Liver (tissue), 3 donors: ENCODE data around the gene PTPRQ.

Source experiments
- SP1 ChIP-seq: IDR thresholded peaks from 2 replicates; pipeline ENCODE4 v1.6.1; 2018; ENCODE audit warnings: antibody characterized with exemption, mild to moderate bottlenecking
- YY1 ChIP-seq: IDR thresholded peaks from 2 replicates; pipeline ENCODE4 v1.6.1; 2016; ENCODE audit warnings: antibody characterized with exemption, mild to moderate bottlenecking
- TF ChIP-seq, protein P1 (sequence below): fragments of 150-350 bp; IDR thresholded peaks from 2 replicates; pipeline ENCODE4 v1.5.1; 2017; ENCODE audit warnings: improper control_type of control experiment, low read depth, low read length; ENCODE audit not compliant: missing input control
- TF ChIP-seq, protein P2 (sequence below): IDR thresholded peaks from 2 replicates; pipeline ENCODE4 v1.6.1; 2016; ENCODE audit warnings: antibody characterized with exemption, mild to moderate bottlenecking
- TF ChIP-seq, protein P3 (sequence below): IDR thresholded peaks from 2 replicates; pipeline ENCODE4 v1.6.1; 2016; ENCODE audit warnings: antibody characterized with exemption
- donor health status: healthy.
- donor health status: healthy.

DNA sequence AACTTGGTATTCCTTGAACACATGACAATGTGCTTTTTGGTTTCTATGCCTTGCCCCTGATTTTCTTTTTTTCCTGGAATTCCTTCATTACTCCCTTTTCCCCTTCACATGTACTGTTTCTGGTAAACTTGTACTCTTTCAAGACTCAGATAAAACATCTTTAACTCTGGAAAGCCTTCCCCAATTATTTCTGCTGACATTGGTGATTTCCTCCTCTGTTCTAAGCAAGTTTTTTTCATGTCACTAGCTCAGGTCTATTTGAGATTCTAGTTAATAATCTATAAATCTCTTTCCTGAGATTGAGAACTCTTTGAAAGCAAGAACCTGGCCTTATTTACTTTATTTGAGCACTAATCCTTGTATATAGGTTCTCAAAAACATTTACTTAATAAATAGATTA, 24.0 kb upstream of the PTPRQ start:
- TF ChIP-seq, protein P1, sequence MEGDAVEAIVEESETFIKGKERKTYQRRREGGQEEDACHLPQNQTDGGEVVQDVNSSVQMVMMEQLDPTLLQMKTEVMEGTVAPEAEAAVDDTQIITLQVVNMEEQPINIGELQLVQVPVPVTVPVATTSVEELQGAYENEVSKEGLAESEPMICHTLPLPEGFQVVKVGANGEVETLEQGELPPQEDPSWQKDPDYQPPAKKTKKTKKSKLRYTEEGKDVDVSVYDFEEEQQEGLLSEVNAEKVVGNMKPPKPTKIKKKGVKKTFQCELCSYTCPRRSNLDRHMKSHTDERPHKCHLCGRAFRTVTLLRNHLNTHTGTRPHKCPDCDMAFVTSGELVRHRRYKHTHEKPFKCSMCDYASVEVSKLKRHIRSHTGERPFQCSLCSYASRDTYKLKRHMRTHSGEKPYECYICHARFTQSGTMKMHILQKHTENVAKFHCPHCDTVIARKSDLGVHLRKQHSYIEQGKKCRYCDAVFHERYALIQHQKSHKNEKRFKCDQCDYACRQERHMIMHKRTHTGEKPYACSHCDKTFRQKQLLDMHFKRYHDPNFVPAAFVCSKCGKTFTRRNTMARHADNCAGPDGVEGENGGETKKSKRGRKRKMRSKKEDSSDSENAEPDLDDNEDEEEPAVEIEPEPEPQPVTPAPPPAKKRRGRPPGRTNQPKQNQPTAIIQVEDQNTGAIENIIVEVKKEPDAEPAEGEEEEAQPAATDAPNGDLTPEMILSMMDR: no peak
- TF ChIP-seq, protein P2, sequence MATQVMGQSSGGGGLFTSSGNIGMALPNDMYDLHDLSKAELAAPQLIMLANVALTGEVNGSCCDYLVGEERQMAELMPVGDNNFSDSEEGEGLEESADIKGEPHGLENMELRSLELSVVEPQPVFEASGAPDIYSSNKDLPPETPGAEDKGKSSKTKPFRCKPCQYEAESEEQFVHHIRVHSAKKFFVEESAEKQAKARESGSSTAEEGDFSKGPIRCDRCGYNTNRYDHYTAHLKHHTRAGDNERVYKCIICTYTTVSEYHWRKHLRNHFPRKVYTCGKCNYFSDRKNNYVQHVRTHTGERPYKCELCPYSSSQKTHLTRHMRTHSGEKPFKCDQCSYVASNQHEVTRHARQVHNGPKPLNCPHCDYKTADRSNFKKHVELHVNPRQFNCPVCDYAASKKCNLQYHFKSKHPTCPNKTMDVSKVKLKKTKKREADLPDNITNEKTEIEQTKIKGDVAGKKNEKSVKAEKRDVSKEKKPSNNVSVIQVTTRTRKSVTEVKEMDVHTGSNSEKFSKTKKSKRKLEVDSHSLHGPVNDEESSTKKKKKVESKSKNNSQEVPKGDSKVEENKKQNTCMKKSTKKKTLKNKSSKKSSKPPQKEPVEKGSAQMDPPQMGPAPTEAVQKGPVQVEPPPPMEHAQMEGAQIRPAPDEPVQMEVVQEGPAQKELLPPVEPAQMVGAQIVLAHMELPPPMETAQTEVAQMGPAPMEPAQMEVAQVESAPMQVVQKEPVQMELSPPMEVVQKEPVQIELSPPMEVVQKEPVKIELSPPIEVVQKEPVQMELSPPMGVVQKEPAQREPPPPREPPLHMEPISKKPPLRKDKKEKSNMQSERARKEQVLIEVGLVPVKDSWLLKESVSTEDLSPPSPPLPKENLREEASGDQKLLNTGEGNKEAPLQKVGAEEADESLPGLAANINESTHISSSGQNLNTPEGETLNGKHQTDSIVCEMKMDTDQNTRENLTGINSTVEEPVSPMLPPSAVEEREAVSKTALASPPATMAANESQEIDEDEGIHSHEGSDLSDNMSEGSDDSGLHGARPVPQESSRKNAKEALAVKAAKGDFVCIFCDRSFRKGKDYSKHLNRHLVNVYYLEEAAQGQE: no peak
- TF ChIP-seq YY1 (no peak), SP1 (no peak)
- TF ChIP-seq, protein P3, sequence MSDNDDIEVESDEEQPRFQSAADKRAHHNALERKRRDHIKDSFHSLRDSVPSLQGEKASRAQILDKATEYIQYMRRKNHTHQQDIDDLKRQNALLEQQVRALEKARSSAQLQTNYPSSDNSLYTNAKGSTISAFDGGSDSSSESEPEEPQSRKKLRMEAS: no peak
